Peyer's patch (tissue), 4 donors: ENCODE data around the gene BBS4.

Experiments used
- CTCF ChIP-seq, 6 experiments: fragments of 450-650 bp in 4 of 6; fragments of 200-600 bp in 2 of 6; sonication (generic) in 1 of 6; IDR thresholded peaks; one replicate each; pipeline ENCODE4 v1.5.1; 2017 to 2019; ENCODE audit warnings: antibody characterized with exemption in 6 of 6, mild to moderate bottlenecking in 3 of 6, moderate library complexity in 1 of 6
- POLR2A ChIP-seq, 2 donors: fragments of 450-650 bp; IDR thresholded peaks; one replicate each; pipeline ENCODE4 v1.5.1; 2017; ENCODE audit warnings: antibody characterized with exemption in 2 of 2, mild to moderate bottlenecking in 2 of 2, moderate library complexity in 2 of 2

- TF ChIP-seq POLR2A (IDR thresholded peaks at IDR 0.05): no peak
- TF ChIP-seq CTCF (IDR thresholded peaks at IDR 0.05): no peak
Measured at GRCh38 chr15:72676838-72677237, 9.2 kb upstream of the BBS4 start.
